Testis (tissue), 3 donors: ENCODE data around the gene WWC1. TPM values are rescaled to one million over a fixed set of nuclear protein-coding genes. Genes with fewer than 3 reads are reported as not detected.

Source experiments
- DNase-seq: peaks from one replicate; pipeline ENCODE4 v3.0.0-alpha.2; 2019
- H3K27ac ChIP-seq, 2 donors: fragments of 200-600 bp; sonication (generic); one replicate each; pipeline ENCODE4 v1.5.1; 2019
- H3K27me3 ChIP-seq: fragments of 200-600 bp; sonication (generic); one replicate; pipeline ENCODE4 v1.5.1; 2019
- H3K36me3 ChIP-seq: fragments of 200-600 bp; sonication (generic); one replicate; pipeline ENCODE4 v1.5.1; 2017; ENCODE audit warnings: low read depth; ENCODE audit errors: missing control alignments
- H3K4me1 ChIP-seq: fragments of 200-600 bp; sonication (generic); one replicate; pipeline ENCODE4 v1.5.1; 2019
- H3K4me3 ChIP-seq, 2 donors: fragments of 200-600 bp; sonication (generic); one replicate each; pipeline ENCODE4 v1.5.1; 2017 to 2019
- H3K9me3 ChIP-seq: fragments of 200-600 bp; sonication (generic); one replicate; pipeline ENCODE4 v1.5.1; 2017
- CTCF ChIP-seq, 3 experiments: fragments of 450-650 bp in 2 of 3; fragments of 200-600 bp in 1 of 3; sonication (generic) in 1 of 3; IDR thresholded peaks; one replicate each; pipeline ENCODE4 v1.5.1; 2016 to 2019; ENCODE audit warnings: antibody characterized with exemption in 3 of 3, mild to moderate bottlenecking in 2 of 3, moderate library complexity in 1 of 3
- POLR2A ChIP-seq: fragments of 450-650 bp; IDR thresholded peaks from one replicate; pipeline ENCODE4 v1.6.1; 2017; ENCODE audit warnings: antibody characterized with exemption, mild to moderate bottlenecking, moderate library complexity
- WGBS, 2 donors: methylation state at CpG; one replicate each; pipeline ENCODE4 v1.1.5; 2018; 5-methylcytosine and 5-hydroxymethylcytosine counted together
- intact Hi-C: fragments of 100-400 bp; cut with DNase I; formaldehyde crosslinking; loops from one replicate; pipeline ENCODE4 v1.15.1; 2023; ENCODE audit warnings: low total_unique reads
- polyA plus RNA-seq: library from polyadenylated mRNA; stranded (reverse); fragments of 350-450 nt; fragmentation: Illumina TruSeq; extraction: RNeasy Lipid Tissue Mini Kit (QIAGEN cat#74804); gene quantifications from one replicate; pipeline ENCODE4 v1.2.3, GENCODE V29; 2014; ENCODE audit warnings: low read depth, low replicate concordance; ENCODE audit not compliant: insufficient read depth
- total RNA-seq, 2 donors: library from RNA; depleted of rRNA; stranded (reverse); fragments of >200 nt; gene quantifications; one replicate each; pipeline ENCODE4 v1.2.3, GENCODE V29; 2016

The WWC1 gene
- total and polyA plus RNA-seq, 3 donors from 2014 or later: 3.7 to 6.0 (median 5.6) TPM

GRCh38 chr5:168295574-168296201 lies 4.2 kb downstream of the WWC1 start:
- no peaks in the 10 kb centered on the region for H3K27me3 ChIP-seq
- H3K27ac ChIP-seq: no peak overlapping the region
- TF ChIP-seq CTCF (IDR thresholded peaks at IDR 0.05) (no peak), POLR2A (no peak)

GRCh38 chr5:168296682-168297081 lies 5.2 kb downstream of the WWC1 start:
- Histone ChIP-seq H3K27ac (no peak overlapping the region), H3K4me1 (no peaks in the 10 kb centered on the region), H3K36me3 (no peaks in the 10 kb centered on the region), H3K9me3 (no peaks in the 10 kb centered on the region), H3K27me3 (no peaks in the 10 kb centered on the region), H3K4me3 (no peak overlapping the region)
- no peak for DNase-seq
- no peak for TF ChIP-seq POLR2A
- TF ChIP-seq CTCF (IDR thresholded peaks at IDR 0.05): no peak
- intact Hi-C loops: no loop called here
- 98 to 100% methylated on average over 2 of the region's 2 CpGs for WGBS, 2 donors

More at GRCh38 chr5:168295574-168296201, 4.2 kb downstream of the WWC1 start:
- H3K36me3 ChIP-seq: no peaks in the 10 kb centered on the region
- H3K9me3 ChIP-seq: no peaks in the 10 kb centered on the region
- WGBS, 2 donors: 61 to 70% methylated on average over 10 to 12 of the region's 12 CpGs
- intact Hi-C loops: no loop called here
- H3K4me1 ChIP-seq: no peaks in the 10 kb centered on the region
- H3K4me3 ChIP-seq: no peak overlapping the region
- peak; percentile 18 for DNase-seq

- 92 to 98% methylated on average over 7 of the region's 7 CpGs for WGBS, 2 donors
- Histone ChIP-seq H3K27me3 (no peaks in the 10 kb centered on the region), H3K4me3 (no peak overlapping the region), H3K4me1 (no peaks in the 10 kb centered on the region), H3K36me3 (no peaks in the 10 kb centered on the region), H3K27ac (no peak overlapping the region), H3K9me3 (no peaks in the 10 kb centered on the region)
- TF ChIP-seq POLR2A: no peak
- no peak for TF ChIP-seq CTCF (IDR thresholded peaks at IDR 0.05)
- no peak for DNase-seq
- intact Hi-C loops: no loop called here
Observed at GRCh38 chr5:168298949-168299348, 7.5 kb downstream of the WWC1 start.

GRCh38 chr5:168299372-168299771 lies 7.9 kb downstream of the WWC1 start:
- Histone ChIP-seq H3K4me3 (no peak overlapping the region), H3K27me3 (no peaks in the 10 kb centered on the region), H3K9me3 (no peaks in the 10 kb centered on the region), H3K36me3 (no peaks in the 10 kb centered on the region), H3K27ac (no peak overlapping the region), H3K4me1 (no peaks in the 10 kb centered on the region)
- no peak for DNase-seq
- TF ChIP-seq CTCF (IDR thresholded peaks at IDR 0.05) (no peak), POLR2A (no peak)
- intact Hi-C loops: no loop called here
- WGBS, 2 donors: 70 to 87% methylated on average over 6 to 7 of the region's 7 CpGs
